Parathyroid adenoma (tissue), 2 donors: Measurements from ENCODE around the gene SHISA5.

Experiments used
- H2AFZ ChIP-seq: fragments of 300-600 bp; sonication (generic); one replicate; pipeline ENCODE4 v1.7.0; 2017; ENCODE audit warnings: antibody characterized with exemption, mild to moderate bottlenecking
- H3K27ac ChIP-seq: fragments of 300-600 bp; sonication (generic); one replicate; pipeline ENCODE4 v1.7.0; 2017
- H3K27me3 ChIP-seq: fragments of 300-600 bp; sonication (generic); one replicate; pipeline ENCODE4 v1.7.0; 2017; ENCODE audit warnings: low read length; ENCODE audit not compliant: control insufficient read depth, insufficient read depth
- H3K36me3 ChIP-seq: fragments of 300-600 bp; sonication (generic); one replicate; pipeline ENCODE4 v1.7.0; 2017; ENCODE audit warnings: low read length; ENCODE audit not compliant: control insufficient read depth, insufficient read depth
- H3K4me1 ChIP-seq: fragments of 300-600 bp; sonication (generic); one replicate; pipeline ENCODE4 v1.7.0; 2017; ENCODE audit warnings: control low read depth
- H3K4me2 ChIP-seq: fragments of 300-600 bp; sonication (generic); one replicate; pipeline ENCODE4 v1.7.0; 2017; ENCODE audit warnings: low read length
- H3K4me3 ChIP-seq: fragments of 300-600 bp; sonication (generic); one replicate; pipeline ENCODE4 v1.7.0; 2017; ENCODE audit warnings: low read depth, low read length
- H3K79me2 ChIP-seq: fragments of 300-600 bp; sonication (generic); one replicate; pipeline ENCODE4 v1.7.0; 2017; ENCODE audit warnings: control low read depth
- H3K9ac ChIP-seq: fragments of 300-600 bp; sonication (generic); one replicate; pipeline ENCODE4 v1.7.0; 2017; ENCODE audit warnings: mild to moderate bottlenecking
- H3K9me3 ChIP-seq: fragments of 300-600 bp; sonication (generic); one replicate; pipeline ENCODE4 v1.7.0; 2017; ENCODE audit warnings: low read length; ENCODE audit not compliant: control insufficient read depth
- CTCF ChIP-seq: fragments of 300-600 bp; sonication (generic); IDR thresholded peaks from one replicate; pipeline ENCODE4 v1.7.0; 2017; ENCODE audit warnings: antibody characterized with exemption, mild to moderate bottlenecking
- donor health status: primary hyperparathyroidism.

Gene SHISA5

GRCh38 chr3:48548729-48549705, 45.0 kb upstream of the SHISA5 start:
- Histone ChIP-seq H3K9ac (no peak overlapping the region), H3K4me1 (peaks cover 14% of the 10 kb centered on the region), H3K36me3 (no peaks in the 10 kb centered on the region), H3K79me2 (peaks cover 10% of the 10 kb centered on the region), H3K4me3 (no peak overlapping the region), H2AFZ (no peak overlapping the region), H3K9me3 (no peaks in the 10 kb centered on the region), H3K4me2 (no peak overlapping the region), H3K27ac (no peak overlapping the region), H3K27me3 (no peaks in the 10 kb centered on the region)
- peak; percentile 95 for TF ChIP-seq CTCF

GRCh38 chr3:48548126-48548525, 44.2 kb upstream of the SHISA5 start:
- no peak for TF ChIP-seq CTCF
- H3K4me2 ChIP-seq: no peak overlapping the region
- H3K9me3 ChIP-seq: no peaks in the 10 kb centered on the region
- H3K79me2 ChIP-seq: peaks cover 10% of the 10 kb centered on the region
- no peak overlapping the region for H3K9ac ChIP-seq
- H3K4me1 ChIP-seq: peaks cover 14% of the 10 kb centered on the region
- no peak overlapping the region for H2AFZ ChIP-seq
- H3K27me3 ChIP-seq: no peaks in the 10 kb centered on the region
- H3K4me3 ChIP-seq: no peak overlapping the region
- H3K27ac ChIP-seq: no peak overlapping the region
- H3K36me3 ChIP-seq: no peaks in the 10 kb centered on the region

GRCh38 chr3:48546203-48546829, 42.3 kb upstream of the SHISA5 start:
- H3K27ac ChIP-seq: no peak overlapping the region
- no peaks in the 10 kb centered on the region for H3K36me3 ChIP-seq
- no peak overlapping the region for H3K4me2 ChIP-seq
- TF ChIP-seq CTCF: no peak
- no peaks in the 10 kb centered on the region for H3K9me3 ChIP-seq
- no peak overlapping the region for H3K4me3 ChIP-seq
- H2AFZ ChIP-seq: no peak overlapping the region
- H3K79me2 ChIP-seq: peaks cover 4% of the 10 kb centered on the region
- no peaks in the 10 kb centered on the region for H3K27me3 ChIP-seq
- H3K4me1 ChIP-seq: peaks cover 3% of the 10 kb centered on the region
- H3K9ac ChIP-seq: no peak overlapping the region

- H3K36me3 ChIP-seq: no peaks in the 10 kb centered on the region
- H3K9me3 ChIP-seq: no peaks in the 10 kb centered on the region
- H2AFZ ChIP-seq: no peak overlapping the region
- no peak overlapping the region for H3K9ac ChIP-seq
- no peak overlapping the region for H3K4me3 ChIP-seq
- H3K27ac ChIP-seq: no peak overlapping the region
- no peak overlapping the region for H3K4me2 ChIP-seq
- no peaks in the 10 kb centered on the region for H3K27me3 ChIP-seq
- H3K79me2 ChIP-seq: peaks cover 2% of the 10 kb centered on the region
- H3K4me1 ChIP-seq: peaks cover 3% of the 10 kb centered on the region
- TF ChIP-seq CTCF: no peak
These were observed 40.2 kb upstream of the SHISA5 start for GRCh38 chr3:48544141-48544540.
